T-helper 1 cell (primary cell): ENCODE data around the gene FOSL1.

Source experiments
- DNase-seq, 5 donors: peaks; one replicate each; pipeline ENCODE4 v3.0.0-alpha.2; 2012 to 2020
- total RNA-seq, 4 donors: gene quantifications; one replicate each; lab custom pipeline; 2026; lab: John Stamatoyannopoulos, UW

FOSL1 gene
- total RNA-seq, result 5.2 to 12.5 (median 6.4) reads per million in 4 donors

DNA sequence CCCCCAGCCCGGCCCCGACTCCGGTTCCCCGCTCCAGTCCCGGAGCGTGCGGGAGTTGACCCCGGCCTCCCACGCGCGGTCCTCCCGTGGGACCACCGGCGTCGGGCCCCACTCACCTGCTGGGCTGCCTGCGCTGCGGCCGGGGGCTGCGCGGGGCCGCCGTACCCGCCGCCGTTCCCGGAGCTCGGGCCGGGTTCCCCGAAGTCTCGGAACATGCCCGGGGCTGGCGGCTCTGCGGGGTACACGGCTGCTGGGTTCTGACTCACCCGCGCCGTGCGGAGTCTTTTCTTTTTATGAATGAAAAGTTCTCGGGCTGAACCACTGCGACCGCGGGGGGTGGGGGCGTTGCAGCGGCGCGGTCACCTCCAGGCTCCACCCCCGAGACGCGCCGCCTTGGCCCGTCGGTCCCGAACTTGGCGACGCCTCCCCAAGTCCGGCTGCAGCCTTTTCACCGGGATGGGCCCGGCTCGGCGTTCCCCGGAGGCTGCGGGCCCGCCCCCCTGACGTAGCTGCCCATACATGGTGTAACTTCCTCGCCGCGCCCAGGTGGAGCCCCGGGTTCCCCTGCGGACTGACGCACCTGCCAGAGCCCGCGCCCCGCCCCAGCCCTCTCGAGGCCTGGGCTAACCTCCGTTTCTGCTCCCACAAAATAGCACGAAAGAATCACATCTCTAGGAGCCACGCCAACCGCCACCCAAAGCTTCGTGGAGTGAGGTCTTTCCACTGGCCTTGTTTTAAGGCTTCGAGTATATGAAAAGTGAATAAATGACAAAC, at the start of gene FOSL1:
Gene FOSL1, minus strand, starts transcription at position 264 of the 774 bp plus-strand sequence. Its CDS starts 49 bp downstream, at position 215.
- DNase-seq, result peak; percentile 93 to 96 (median 96)

DNA sequence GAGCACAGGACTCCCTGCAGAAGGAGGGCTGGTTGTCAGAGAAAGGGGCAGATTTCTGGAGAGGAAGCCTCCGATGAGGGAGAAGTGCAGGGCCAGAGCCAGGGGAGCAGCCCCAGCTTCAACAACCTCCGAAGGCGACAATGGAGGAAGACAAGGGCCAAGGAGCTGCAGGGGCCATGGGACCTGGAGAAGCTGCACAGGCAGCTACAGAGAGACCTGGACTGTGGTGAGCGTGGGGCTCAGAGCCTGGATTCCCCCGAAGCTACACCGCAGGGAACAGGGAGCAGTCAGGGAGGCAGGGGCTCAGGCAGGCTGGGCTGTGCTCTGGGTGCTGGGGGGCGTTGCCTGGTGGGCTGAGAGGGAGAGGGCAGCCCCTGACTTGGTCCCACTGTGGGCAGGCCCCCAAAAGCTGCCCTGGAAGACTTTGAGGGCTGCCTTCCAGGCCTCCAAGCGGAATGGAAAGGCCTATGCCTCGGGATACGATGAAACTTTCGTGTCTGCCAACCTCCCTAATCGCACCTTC, 47.5 kb upstream of the FOSL1 start:
- no peak for DNase-seq

DNA sequence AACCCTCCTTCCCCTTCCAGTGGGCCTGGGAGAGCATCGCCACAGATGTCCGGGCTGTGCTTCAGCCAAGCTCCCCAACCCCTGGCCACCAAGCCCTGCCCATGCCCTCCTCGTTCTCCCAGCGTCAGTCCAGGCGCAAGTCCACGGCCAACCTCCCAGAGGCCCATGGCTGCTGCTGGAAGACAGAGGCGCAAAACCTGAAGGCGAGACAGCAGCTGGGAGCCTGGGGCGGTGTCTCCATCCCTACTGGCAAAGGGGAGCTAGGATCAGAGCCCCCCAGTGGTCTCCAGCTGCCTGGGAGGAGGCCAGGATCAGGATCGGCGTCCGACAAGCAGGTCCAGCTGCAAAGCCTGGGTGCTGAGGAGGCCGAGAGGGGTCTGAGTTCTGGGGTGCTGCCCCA, 46.9 kb upstream of the FOSL1 start:
- no peak for DNase-seq

DNA sequence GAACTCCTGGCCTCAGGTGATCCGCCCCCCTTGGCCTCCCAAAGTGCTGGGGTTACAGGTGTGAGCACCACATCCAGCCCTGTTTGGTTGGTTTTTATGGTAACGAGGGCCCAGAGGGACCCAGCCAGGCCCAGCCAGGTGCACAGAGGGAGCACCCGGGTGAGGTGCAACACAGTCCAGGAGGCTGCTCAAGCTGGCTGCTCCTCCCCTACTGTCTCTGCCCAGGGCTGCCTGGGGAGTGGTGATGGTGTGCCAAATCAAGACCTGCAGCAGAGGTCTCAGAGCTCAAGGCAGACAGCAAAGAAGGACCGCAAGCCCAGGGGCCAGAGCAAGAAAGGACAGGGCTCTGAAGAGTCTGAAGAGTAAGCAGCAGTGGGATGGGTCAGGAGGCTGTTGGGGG, 46.5 kb upstream of the FOSL1 start:
- DNase-seq, result no peak

DNA sequence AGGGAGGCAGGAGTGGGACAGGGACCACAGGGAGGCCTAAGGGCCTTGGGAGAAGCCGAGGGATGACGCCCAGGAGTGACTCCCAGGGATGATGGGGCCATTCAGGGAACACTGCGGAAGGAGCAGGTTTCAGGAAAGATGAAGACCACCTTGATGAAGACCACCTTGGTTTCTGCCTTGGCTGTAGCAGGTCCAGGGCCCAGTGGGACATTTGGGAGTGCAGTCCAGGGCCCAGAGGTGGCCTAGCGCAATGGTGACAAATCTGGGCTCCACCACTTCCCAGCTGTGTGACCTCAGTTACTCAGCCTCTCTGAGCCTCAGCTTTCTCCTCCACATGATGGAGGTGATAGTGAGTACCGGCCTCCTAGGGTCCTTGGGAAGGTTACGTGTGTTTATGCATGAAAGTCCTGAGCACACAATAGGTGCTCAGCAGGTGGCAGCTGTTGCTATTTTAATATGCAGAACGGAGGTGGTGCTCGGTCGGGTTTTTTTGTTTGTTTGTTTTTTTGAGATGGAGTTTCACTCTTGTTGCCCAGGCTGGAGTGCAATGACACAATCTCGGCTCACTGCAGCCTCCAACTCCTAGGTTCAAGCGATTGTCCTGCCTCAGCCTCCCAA, 45.9 kb upstream of the FOSL1 start:
- DNase-seq, result no peak

DNA sequence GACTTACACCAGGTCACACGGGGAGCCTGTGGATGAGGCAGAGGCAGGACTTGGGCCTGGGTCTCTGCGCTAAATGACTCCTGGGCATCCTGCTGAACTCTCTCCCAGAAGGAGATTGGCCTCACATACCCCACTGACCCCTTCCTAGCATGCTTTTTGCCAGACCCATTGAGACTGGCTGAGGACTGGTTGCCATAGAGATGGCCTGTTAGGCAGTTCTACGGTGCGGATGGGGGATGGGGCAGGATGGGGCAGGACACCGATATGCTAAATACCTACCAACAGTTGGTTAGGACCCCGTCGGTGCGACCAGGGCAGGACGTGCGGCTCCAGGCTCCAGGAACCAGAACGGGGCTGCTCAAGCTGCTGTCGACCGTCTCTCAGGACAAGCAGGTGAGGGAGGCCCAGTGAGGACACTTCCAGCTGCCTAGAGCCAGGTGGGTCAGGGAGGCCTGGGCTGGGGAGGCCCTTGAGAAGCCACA, 45.3 kb upstream of the FOSL1 start, which contains the start of gene TSGA10IP:
Gene TSGA10IP, plus strand, starts transcription at position 51 of the 482 bp plus-strand sequence. Its CDS starts 196 bp downstream, at position 247.
- DNase-seq, result no peak

DNA sequence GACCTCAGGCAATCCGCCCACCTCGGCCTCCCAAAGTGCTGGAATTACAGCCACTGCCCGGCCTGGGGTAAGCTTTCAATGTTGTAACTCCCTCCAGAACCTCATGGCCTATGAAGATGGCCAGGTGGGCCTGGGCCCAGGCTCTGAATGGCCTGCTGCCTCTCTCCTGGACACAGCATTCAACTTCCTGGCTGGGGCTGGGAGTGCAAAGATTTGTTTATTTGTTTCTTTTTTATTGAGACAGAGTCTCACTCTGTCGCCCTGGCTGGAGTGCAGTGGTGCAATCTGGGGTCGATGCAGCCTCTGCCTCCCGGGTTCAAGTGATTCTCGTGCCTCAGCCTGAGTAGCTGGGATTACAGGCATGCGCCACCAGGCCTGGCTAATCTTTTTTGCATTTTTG, 44.6 kb upstream of the FOSL1 start:
- DNase-seq, result no peak

DNA sequence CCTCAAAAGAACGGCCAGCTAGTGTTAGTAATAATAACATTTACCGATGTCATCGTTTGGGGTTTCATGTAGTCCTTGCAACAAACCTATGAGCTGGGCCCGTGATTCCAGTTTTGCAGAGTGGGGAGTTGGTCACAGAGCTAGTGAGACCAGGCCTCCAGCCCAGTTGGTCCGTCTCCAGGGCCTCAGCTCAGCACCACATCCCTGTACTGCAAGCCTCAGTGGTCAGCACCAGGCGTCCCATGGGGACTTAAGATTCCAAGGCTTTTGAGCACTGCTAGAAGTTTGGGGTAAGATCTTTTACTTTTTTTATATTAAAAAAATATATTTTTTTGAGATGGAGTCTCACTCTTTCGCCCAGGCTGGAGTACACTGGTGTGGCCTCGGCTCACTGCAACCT, 44.0 kb upstream of the FOSL1 start:
- DNase-seq, result no peak

DNA sequence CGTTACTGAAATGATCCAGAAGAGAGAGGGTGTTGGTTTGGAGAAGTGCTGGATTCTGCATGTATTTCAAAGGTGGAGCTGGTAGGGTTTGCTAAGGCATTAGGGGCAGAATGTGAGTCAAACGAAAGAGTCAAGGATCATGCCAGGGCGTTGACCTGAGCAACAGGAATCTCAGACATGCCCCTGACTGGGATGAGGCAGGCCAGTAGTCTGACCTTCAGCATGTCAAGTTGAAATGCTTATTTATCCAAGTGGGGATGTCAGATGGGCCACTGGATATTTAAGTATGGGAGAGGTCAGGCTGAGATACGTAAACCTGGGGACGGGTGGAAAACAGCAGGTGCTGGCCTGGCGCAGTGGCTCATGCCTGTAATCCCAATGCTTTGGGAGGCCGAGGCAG, 42.3 kb upstream of the FOSL1 start:
- no peak for DNase-seq

DNA sequence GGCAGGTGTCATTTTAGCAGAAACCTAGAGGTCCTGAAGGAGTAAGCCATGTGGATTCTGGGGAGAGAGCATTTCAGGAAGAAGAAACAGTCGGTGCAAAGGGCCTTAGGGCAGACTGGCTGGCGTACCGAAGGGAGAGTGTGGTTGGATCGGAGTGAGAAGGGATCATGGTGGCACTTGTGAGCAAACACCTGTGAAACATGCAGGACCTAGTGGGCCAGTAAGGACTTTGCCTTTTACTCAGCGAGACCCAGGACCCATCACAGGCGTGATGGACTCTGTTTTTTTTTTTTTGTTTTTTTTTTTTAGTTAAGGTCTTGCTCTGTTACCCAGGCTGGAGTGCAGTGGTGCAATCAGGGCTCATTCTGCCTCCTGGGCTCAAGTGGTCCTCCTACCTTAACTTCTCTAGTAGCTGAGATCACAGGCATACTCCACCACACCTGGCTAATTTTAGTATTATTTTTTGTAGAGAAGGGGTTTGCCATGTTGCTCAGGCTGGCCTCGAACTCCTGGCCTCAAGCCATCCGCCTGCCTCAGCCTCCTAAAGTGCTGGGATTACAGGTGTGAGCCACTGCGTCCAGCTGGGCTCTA, 41.6 kb upstream of the FOSL1 start:
- DNase-seq, result no peak

DNA sequence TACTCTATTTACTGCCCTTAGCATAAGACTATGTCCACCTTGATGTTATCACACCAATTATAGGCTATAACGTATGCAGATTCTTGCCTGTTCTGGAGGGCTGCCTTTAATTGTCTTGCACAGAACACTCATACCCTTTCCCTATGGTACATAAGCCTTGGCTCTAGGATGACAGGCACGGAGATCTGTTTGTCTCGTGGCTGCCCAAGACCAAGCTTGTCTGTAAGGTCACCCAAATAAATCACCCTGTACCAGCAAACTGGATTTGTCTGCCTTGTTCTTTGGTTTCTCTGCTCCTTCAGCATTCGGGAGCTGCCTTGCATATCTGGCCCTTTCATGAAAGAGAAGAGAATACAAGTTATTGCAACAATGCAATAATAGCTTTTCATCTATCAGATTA, 37.6 kb upstream of the FOSL1 start:
- no peak for DNase-seq

DNA sequence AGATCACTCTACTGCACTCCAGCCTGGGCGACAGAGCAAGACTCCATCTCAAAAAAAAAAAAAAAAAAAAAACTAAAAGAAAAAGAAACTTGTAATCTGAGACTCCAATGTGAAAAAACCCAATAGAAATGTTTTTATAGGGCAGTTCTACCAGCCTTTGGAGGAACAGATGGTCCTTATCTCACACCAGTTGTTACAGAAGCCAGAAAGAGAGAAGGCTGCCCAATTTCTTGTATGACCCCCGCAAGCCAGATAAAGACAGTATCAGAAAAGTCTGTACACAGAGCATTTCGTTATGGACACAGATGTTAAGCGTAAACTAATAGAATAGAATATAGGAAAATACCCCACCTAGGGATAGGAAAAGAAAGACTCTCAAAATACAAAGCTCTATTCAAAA, 33.8 kb upstream of the FOSL1 start:
- DNase-seq, result no peak

DNA sequence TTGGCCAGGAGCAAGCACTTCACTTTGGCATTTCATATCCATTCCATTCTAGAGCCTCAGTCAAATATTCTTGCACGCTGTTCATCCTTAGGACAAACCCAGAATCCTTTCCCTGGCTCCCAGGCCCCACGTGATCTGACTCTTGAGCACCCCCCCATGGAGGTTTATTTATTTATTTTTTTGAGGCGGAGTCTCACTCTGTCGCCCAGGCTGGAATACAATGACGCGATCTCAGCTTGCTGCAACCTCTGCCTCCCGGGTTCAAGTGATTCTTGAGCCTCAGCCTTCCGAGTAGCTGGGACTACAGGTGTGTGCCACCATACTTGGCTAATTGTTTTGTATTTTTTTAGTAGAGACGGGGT, 32.4 kb upstream of the FOSL1 start:
- DNase-seq, result no peak

DNA sequence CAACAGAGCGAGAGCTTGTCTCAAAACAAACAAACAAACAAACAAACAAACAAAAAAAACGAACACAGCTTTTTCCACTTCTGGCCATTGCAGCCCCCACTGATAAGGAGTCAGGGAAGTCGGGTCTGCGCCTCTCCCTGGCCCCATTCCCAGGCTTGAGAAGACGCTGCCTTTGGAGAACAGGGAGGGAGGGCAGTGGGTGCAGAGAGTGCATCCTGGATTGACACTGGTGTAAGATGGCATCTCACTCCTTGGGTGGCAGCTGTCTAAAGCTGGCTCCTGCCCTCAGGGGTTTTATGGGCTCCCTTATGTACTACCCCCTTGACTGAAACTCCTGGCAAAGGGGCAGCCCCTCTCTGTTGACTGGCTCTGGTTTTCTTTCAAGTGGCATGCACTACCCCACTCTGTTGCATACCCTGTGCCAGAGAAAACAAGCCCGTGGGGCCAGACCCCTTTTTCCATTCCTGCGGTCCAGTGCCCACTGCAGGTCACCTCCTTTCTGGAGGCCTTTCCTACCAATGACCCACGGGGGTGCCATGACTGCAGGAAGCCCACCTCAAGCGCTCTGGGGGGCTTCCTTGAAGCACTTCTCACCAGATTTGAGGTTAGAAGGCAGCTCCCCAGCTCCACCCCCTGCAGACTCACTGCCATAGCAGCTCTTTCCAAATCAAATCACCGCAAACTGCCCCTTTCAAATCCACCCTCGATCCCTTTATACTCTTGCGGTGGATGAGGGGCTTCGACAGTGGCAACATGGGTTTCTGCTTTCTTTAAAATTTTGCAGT, 31.8 kb upstream of the FOSL1 start:
- DNase-seq, result no peak

DNA sequence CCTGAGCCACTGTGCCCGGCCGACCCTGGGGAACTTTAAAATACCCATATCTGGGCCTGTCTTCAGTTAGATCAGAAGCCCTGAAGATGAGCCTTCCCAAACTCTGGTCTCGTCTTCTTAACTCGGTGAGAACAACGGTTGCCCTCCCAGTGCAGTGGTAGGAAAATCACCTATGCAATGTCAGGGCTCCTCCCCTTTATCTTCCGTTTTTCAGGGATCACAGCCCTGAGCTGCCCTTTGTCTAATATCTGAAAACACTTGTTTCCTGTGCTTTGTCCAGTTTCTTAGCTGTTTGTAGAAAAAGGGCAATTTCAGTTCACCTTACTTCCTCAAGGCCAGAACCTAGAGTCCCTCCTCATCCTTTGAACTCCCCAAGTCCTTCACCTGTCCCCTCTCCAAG, 28.5 kb upstream of the FOSL1 start:
- no peak for DNase-seq

DNA sequence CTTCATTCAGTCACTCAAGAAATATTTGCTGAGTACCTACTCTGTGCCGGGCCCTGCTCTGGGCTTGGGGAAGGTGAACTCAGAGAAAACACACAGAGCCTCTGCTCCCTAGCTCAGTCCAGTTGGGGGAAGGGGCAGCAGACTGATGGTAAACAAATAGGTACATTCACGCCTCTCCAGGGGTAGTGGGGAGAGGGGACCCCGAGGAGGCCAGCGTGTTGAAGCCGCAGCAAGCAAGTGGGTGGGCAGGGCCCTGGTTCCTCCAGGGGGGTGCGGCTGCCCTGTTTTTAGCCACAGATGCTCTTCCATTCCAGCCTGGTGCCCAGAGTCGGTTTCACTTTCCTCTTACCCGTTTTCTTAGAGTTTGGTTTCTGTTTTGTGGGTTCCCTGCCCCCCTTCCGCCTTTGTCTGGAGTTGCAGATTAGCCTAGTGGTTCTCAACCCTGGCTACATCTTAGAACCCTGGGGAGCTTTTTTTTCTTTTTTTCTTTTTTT, 27.8 kb upstream of the FOSL1 start:
- peak; percentile 55 to 87 (median 72) for DNase-seq

DNA sequence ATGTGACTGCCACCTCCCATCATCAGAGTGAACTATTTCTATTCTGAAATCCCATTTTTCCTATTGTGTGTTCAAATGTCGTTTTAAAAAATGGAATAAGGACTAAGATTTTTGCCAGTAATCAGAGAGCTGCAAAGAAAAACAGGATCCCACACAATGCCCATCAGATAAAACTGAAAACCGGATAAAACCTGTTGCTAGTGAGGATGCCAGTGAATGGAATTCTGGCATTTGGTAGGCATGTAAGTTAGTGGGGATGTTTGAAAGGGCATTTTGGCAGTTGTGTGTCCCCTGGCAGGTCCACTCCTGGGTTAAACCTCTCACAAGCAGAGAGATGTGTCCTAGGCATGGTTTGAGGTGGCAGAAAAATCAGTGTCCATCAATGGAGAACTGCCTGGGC, 25.2 kb upstream of the FOSL1 start:
- DNase-seq, result no peak

DNA sequence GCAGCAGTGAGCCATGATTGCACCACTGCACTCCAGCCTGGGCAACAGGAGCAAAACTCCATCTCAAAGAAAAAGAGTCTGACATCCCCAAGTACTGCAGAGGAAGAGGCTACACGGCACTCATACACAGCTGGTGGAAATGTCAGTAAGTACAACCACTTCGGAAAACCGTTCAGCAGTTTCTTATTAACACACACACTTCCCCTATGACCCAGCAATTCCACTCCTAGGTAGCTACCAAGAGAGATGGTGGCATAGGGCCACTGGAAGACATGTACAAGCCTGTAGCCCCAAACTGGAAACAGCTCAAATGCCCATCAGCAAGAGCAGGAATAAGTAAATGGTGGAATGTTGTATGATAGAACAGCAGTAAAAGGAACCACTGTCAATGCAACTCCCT, 22.4 kb upstream of the FOSL1 start:
- DNase-seq, result no peak

DNA sequence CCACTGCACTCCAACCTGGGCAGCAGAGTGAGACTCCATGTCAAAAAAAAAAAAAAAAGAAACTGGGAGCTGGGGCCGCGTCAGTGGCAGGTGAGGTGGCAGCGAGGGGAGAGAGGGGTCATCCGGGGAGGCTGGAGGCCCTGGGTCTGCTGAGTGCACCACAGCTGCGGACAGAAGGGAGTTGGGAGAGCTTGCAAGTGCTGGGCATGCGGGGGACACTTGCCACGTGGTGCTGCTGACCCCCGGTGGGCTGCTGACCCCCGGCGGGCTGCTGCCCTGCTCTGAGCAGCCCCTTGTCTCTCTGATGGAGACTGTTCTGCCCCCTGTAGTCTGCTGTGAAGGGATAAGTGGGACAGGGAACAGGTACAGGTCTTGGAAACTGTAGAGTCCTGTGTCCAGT, 21.7 kb upstream of the FOSL1 start:
- no peak for DNase-seq

DNA sequence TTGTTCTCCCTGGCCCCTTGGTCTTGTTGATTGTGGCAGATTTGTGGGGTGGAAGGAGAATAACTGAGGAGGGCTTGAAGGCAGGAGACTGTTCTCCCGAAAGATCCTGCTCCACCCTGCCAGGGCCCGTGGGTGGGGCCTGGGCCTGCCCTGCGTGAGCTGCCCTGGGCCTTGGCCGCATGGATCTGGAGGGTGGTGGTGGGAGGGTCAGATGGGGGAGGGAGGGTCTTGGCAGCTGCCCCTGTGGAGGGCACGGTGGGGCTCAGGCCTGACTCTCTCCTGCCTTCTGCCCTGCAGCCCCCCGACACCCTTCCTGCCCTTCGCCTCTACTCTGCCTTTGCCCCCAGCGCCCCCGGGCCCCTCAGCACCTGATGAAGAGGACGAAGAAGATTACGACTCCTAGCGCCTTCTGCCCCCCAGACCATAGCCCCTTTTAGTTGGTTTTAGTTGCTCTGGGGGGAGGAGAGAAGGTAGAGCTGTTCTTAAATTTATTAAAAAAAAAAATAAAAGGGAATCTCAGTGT, 20.9 kb upstream of the FOSL1 start:
- DNase-seq, result no peak

DNA sequence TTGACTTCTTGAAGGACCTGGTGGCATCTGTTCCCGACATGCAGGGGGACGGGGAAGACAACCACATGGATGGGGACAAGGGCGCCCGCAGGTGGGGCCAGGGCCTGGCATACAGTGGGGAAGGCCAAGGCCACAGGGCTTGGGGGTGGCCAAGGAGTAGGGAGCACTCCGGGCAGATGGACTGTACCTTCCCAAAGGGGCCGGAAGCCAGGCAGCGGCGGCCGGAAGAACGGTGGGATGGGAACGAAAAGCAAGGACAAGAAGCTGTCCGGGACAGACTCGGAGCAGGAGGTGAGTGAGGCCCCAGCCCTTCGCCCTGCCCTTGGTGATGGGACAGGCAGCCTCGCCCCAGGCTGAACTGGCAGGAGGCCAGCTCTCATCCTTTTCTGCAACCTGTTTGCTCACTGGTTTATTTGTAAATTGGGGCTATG, 20.2 kb upstream of the FOSL1 start:
- DNase-seq, result no peak
